SIG-M5 (cell line): Measurements from ENCODE around the gene MCC.
"Not testable (repeated sequence)": the region's sequence is repeated elsewhere in the genome, so short reads cannot be mapped to it uniquely, and the experiment has no call there.

Experiments used
- DNase-seq: peaks from one replicate; lab custom pipeline; 2025; lab: John Stamatoyannopoulos, UW

The MCC gene

DNA sequence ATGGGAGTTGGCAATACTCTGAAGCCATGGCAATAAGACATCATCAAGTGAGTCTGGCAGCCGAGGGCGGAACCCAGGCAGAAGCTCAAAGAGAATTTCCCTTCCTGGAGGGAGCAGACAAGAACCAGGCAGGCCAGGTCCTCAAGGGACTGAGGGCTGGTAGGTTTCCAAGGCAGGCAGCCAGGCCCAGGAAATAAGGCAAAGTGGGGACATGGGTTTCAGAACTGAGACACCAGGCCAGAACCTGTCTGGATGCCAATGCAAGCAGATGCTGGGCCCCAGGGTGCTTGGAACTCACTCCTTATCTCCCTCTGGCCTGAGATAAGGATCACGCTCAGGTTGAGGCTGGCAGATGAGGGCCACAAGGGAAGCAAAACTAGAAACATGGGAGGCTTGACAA is 62.3 kb downstream of the MCC start:
- no peak for DNase-seq

DNA sequence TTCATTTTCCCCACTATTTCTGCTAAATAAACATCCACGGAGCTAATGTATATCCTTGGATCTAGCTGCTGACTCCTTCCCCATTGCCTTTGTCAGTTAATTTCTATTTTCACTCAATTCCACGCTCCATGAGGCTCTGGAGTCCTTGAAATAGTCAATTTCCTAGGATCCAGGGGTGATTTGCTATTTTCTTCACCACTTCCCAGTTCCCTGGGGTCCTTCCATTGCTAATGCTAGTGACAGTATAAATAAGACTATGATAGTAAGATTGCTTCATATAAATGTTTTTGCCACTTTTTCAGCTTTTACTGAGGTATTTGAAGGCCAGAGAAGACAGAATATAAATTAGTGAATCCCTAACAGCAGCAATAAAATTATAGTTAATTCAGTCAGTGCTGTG is 66.6 kb downstream of the MCC start:
- DNase-seq, result no peak

DNA sequence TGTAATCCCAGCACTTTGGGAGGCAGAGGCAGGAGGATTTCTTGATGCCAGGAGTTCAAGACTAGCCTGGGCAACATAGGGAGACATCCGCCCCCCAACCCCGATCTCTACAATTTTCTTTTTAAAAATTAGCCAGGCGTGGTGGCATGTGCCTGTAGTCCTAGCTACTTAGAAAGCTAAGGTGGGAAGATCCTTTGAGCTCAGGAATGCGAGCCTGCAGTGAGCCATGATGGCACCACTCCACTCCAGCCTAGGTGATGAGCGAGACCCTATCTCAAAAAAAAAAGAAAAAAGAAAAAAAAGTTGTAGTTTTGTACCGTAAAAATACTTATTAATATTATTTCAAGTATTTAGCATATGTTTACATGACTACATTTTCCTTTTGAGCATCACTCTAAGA is 82.7 kb downstream of the MCC start:
- DNase-seq, result no peak

DNA sequence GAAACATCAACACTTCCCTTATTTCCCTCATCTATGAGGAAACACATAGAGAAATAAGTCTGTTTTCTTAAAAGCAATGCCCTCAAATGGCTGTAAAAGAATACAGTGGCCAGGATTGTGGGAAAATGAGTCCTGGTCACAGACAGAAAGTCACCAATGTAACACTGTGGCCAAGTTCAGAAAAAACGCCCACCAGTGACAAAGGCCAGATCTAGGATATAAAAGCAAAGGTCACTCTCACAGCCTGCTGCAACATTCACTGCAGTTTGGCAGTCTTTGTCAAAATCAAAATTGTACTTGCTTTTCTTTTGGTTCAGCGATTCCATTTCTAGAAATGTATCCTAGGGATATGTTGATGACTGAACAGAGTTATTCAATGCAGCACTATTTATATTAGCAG is 84.0 kb downstream of the MCC start:
- DNase-seq, result no peak

DNA sequence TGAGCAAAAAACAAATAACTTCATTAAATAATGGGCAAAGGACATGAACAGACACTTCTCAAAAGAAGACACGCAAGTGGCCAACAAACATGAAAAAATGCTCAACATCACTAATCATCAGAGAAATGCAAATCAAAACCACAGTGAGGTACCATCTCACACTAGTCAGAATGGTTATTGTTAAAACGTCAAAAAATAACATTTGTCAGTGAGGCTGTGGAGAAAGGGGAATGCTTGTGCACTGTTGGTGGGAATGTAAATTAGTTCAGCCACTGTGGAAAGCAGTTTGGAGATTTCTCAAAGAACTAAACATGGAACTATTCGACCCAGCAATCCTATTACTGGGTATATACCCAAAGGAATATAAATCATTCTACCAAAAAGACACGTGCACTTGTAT is 90.3 kb downstream of the MCC start:
- DNase-seq, result not testable (repeated sequence)

DNA sequence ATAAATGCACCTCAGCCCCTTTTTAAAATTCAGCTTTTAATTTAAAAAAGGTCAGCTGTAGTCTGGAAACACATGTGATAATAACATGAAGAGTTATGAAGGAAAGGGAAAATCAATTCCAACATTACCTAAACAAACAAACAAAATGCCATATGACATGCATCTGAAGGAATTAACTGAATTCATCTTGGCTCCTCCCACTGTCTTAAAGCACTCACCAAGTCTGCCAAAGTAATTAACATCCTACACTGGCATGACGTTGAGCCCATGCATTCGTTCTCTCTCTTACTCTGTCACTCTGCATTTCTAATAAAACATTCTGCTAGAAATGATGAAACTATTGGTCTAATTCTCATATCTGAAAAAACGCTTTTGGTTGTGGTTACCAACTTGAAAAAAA is 91.2 kb downstream of the MCC start:
- DNase-seq, result no peak

DNA sequence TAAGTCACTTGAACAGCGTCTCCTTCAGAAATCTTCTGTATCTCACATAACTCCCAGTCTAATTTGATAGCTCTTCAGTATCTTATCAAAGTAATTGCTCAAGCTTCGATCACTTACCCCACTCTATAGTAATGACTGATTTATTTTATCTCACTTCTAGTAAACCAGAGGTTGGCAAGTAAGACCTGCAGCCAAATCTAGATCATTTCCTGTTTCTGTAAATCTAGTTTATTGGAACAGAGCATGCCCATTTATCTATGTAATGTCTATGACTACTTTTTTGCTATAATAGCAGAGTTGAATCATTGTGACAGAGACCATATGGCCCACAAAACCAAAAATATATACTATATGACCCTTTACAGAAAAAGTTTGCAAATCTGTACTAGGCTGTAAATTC is 93.6 kb downstream of the MCC start:
- no peak for DNase-seq

DNA sequence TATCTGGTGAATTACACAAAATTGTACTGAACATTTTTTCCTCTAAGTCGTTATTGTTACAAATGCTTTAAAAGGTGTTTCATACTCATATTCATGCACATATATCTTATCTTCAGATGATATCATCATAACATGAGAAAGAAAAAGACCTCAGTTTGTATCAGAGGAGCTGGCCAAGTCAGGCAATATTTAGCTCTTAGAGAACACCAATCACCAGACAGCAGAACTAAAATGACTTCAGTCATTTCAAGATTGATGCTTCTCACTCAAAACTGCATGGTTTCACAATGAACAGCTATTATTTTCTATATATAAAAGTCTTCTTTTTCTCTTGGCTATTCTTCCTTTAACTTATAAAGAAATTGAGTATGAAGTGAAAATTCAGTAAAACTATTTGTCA is 98.0 kb downstream of the MCC start:
- DNase-seq, result no peak

DNA sequence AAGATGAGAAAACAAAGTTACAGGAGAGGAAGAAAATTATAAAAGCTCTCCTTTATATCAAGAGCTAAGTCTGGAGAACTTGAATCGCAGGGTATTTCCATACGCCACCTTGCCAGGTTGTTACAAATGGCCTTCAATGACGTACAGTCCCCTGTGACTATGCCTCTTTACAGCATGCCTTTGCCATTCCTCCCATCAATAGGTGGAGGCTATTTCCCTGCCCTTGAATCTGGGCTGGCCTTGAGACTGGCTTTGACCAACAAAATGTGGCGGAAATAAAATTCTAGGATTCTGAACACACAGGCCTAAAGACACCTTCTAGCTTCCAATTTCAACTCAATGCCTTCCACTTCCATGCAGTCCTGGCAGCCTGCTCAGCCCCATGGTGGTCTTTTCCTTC is 99.1 kb downstream of the MCC start:
- DNase-seq, result no peak

DNA sequence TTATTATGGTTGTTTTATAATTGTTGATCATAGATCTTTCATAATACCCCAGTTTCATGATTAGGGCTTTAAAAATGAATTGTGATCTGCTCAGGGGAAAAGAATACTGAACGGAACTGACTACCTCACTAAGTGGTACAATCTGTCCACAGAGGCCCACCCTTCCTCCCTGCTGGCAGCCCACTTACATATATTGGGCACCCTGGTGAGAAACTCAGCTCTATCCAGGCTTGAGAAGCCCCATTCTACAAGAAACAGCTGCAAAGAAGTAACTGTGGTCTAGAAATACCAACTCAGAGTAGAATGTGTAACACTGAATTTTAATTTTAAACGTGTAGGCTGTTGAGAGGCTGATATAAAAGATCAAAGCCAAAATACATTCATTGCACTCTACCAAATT is 100.4 kb downstream of the MCC start:
- DNase-seq, result no peak

DNA sequence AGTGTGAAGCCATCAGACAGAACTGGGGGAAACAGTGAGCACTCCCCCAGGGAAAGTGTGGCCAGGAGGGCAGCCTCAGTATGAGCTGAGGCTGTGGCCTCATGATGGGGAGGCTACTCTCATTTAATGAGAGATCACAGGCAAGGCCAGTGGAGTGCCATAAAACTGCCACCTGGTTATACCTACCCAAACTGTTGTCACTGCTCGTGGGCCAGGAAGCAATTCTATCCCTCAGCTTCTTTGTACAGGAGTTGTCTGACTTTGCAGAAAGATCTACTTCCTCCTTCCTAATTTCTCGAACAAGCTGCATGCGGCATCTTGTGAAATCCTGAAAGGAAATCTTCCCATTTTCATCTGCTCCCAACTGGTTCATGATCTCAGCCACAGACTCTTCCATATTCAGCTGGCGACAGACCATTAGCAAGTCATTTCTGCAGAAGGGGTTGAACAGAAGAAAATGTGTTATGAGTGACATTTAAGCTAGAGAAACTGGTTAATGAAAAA is 103.4 kb downstream of the MCC start:
- no peak for DNase-seq

DNA sequence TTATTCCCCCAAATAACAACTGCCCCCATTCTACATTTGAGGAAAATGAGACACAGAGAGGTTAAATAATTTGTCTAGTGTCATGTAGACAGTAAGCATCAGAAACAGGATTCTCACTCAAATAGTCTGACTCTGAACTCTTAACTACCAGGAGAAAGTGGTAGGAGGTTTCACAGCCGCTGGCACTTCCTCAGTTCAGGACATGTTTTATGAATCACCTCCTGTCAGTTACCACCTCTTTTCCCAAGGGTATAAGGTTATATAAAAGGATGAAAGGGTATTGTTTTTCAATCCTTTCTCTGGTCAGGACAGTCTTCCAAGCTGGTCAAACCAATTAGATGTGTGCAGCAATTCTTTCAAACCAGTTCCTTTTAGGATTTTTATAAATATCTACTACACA is 105.5 kb downstream of the MCC start:
- DNase-seq, result no peak

DNA sequence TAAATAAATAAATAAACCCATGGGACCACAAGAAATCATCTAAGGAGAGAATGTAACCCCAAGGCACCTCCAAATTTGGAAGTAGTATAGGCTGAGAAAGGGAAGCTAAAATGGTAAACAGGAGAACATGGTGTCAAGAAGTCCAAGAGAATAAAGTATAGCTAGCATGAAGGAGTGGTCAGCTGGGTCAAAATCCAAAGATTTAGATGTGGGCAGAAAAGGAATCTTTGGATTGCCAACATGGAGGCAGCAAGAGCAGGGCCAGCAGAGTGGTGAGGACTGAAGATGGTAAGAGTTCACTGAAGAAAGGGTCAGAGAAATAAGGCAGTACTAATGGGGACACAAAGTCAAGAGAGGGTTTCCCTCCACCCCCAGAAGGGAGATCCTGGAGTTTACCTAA is 106.5 kb downstream of the MCC start:
- no peak for DNase-seq

DNA sequence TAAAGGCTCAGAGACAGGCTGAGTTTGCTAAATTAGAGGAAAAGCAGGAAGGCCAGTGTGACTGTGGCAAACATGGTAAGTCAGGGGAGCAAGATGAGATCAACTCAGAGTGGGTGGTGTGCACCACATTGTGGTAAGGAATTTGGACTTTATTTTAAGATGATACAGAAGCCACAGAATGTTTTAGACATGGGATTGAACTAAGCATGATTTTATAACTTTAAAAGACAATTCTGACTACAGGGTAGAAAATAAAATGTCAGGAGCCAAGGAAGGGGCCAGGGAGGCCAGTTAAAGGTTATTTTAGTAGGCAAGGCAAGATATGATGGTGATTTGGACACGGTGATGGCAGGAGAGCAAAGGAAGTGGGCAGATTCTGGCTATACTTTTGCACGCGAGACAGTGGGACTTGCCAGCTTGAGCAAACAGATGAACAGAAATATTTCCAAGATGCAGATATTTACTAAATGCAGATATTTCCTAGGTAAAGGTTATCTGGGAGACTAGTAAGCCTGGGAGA is 107.4 kb downstream of the MCC start:
- DNase-seq, result no peak

DNA sequence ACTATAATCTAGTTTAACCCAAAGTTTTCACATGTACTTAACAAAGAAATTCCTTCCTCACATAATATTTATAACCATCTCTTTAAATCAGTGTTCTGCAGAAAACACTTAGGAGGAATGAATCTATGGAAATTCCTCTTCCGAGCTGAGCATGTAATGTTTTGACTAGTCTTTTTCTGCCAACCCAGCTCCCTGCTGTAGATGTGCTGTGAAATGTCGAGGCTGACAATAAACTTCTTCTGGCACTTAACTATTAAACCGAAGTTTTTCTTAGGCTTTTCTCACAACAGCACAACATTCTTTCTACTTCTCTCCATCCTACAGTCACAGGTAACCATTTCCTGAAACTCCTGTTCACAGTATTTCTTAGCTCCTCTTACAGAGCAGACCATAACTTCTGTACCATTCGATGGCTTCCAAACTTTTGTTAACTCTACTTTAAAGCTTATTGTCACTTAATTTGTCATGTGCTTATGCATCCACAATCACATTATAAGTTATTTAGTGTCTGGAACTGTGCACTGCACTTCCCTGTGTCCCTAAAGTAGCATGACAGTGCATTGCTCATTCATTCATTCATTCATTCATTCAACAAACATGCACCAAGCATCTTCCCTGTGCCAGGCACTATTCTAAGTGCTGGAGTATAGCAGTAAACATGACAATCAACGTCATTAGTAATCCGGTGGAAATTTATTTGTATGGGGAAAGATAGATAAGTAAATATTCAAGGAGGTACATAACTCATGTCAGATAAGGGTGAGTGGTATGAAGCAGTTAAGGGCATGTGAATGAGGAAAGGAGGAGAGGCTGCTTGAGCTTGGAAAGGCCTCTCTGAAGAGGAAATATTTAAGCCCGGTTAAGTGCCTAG is 108.1 kb downstream of the MCC start:
- no peak for DNase-seq

DNA sequence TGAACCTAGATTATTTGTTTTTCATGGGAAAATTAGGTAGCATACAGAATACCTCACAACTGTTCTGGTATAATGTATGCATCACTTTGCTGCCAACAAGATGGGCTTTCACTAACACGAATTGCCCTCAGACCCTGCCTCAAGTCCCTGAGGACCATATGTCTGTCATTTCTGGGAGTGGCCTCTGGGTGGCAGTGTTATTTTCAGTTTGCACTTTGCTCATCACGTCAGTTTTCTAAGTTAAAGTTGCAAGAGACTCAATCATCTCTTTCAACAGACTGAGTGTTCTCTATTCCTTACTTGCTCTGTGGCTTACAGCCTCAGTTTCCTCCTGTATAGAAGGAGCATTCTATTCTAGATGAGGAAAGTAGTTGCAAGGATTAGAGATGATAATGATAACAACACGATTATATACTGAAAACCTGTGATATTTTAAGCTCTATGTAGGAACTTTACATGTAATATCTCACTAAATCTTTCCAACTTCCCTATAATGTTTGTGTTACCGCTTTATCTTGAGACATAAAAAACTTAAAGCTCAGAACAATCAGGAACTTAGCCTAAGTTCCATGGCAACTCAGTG is 109.2 kb downstream of the MCC start:
- DNase-seq, result no peak

DNA sequence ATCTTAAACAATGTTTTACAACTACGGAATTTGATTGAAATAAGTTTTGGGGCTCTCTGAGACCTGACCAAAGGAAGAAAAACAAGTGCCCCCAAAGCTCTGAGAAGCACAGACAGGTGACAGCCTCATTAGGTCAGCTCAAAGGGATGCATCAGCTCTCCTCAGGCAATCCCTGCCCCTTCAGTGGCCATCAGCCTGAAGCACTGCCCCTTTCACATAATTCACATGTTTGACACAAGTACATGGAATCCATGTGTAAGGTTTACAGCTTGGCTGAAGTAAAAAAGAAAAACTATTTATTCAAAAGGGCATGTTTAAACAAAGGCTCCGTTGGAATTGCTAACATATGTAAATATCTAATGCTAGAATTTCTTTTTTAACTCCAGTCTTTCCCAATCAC is 109.7 kb downstream of the MCC start:
- DNase-seq, result no peak

DNA sequence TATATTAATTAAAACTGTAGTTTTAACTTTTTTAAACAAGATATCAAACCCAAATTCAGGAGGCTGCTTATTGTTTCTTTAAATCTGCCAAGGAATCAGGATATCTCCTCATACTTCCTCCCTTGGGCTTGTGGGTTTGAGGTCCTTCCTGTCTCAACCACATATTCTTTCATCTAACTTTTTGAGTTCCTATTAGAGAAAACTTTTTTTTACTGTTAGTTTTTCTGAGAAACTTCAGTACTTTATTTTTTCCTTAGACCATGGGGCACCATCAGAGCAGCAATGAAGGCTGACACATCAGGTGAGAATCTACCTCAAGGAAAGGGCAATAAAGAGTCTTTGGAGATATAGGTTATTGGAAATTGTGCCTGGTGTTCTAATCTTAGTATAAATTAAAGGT is 110.2 kb downstream of the MCC start:
- no peak for DNase-seq

DNA sequence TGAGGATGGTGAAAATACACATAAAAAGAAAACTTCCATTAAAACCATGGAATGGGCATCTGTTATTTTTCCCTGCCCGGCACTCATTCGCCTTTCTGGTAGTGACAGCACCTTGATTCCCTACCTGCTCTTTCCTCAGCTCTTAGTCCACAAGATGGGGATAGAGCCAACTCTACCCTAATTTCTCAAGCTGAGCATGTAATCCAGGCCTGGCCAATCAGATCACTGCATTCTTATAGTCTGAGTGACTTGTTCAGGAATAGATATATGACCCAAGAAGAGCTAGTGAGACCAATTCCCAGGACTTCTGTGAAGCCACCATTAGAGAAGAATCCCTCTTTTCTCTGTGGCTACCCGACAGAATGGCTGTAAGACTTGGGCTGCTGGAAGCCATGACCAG is 111.6 kb downstream of the MCC start:
- no peak for DNase-seq

DNA sequence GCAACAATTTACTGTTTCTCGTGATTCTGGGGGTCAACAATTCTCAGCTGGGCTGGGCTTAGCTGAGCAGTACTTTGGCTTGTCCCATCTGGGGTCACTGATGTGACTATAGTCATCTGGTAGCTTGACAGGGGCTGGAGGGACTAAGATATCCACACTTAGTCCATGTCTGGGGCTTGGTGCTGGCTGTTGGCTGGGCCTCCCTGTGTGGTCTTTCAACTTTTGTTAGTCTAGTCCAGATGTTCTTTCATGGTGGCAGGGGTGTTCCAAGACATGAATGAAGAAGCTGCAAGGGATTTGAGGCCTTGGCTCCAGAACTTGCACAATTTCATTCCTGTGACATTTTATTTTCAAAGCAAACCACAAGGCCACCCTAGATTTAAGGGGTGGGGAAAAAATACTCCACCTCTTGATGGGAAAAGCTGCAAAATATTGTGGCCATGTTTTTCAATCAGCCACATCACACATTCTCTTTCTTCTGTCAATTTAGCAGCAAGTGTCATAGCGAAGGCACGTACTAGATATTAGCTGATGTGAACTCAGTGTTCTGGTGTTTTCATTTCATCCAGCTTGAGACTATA is 112.7 kb downstream of the MCC start:
- no peak for DNase-seq

DNA sequence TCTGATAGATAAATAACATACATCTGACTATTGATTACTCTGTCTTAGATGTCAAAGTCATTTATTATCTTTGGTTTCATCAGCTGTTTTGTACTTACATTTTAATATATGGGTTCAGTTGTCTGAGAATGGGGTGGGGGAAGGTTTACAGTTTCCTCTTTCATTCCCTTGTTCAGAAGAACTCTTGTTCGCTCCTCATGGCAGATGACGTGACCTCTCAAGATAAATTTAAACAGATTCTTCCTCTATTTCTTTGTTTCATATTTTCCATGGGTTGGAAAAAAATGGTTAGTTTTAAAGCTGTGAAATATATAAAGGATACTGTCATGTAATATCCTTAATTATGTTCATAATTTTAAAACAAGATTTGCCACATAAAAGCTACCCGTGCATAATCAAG is 114.8 kb downstream of the MCC start:
- no peak for DNase-seq

DNA sequence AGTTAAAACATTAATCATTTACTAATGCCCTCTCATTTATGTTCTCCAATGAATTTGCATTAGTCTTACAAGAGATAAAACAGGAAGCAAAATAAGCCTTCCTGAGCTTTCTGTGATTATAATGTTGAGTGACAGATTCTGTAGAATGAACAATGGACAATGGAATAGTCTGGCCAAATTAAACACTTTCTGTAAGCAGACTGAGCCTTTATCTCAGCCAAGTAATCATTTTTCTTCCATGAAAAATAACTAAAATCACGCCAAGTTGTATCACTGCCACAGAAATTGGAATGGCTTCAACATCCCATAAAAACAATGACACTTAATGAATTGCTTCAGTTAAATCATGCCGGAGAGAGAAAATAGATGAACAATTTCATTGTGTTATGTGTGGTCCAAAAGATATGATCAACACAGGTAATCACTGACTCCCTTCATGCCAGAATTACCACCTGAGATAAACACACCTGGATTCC is 116.5 kb downstream of the MCC start:
- DNase-seq, result no peak

DNA sequence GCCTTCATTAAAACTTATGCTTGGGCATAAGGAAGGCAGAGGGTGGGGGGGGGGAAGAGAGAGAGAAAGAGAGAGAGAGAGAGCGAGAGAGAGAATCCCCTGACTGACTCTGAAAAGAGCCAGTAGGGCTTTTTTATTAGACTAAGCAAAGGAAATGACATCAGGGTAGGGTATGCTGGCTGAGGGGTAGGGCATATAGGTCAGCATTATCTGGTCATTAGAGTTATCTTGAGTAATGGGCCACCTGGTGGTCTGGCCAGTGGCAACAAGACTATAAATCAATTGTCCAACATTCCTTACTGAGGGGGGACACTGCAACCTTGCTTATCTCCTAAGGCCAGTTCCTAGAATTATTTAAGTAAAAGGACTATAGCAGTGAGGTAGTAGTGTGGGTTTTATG is 120.7 kb downstream of the MCC start:
- DNase-seq, result no peak
